Body of pancreas (tissue), 4 donors: ENCODE data around the gene GON4L. TPM values are rescaled to one million over a fixed set of nuclear protein-coding genes. Genes with fewer than 3 reads are reported as not detected.

ENCODE experiments used
- ATAC-seq: fragments of 150-250 bp; one replicate; pipeline ENCODE4 v1.9.1; 2016
- DNase-seq, 4 donors: peaks; one replicate each; pipeline ENCODE4 v3.0.0-alpha.2; 2019
- H3K27ac ChIP-seq, 4 donors: fragments of 200-600 bp; sonication (generic); 1 replicate in 3 of 4; 2 replicates in 1 of 4; pipeline versions ENCODE4 v1.5.1 to v1.6.1; 2016 to 2019; ENCODE audit warnings: mild to moderate bottlenecking in 1 of 4, mixed read lengths in 1 of 4, moderate library complexity in 1 of 4
- H3K27me3 ChIP-seq, 2 donors: fragments of 200-600 bp; sonication (generic); one replicate each; pipeline ENCODE4 v1.6.0; 2016; ENCODE audit warnings: mild to moderate bottlenecking in 1 of 2
- H3K36me3 ChIP-seq, 2 donors: fragments of 200-600 bp; sonication (generic); replicated peaks in 1 of 2; 2 replicates each; pipeline ENCODE4 v1.5.1; 2016; ENCODE audit warnings: low read depth in 2 of 2; ENCODE audit not compliant: insufficient read depth in 1 of 2
- H3K4me1 ChIP-seq: fragments of 200-600 bp; sonication (generic); one replicate; pipeline ENCODE4 v1.6.0; 2016
- H3K4me3 ChIP-seq, 2 donors: fragments of 200-600 bp; sonication (generic); 1 replicate in 1 of 2; 2 replicates in 1 of 2; pipeline ENCODE4 v1.5.1; 2016 to 2019
- H3K9me3 ChIP-seq, 3 donors: fragments of 200-600 bp; sonication (generic); 1 replicate in 2 of 3; 2 replicates in 1 of 3; pipeline ENCODE4 v1.5.1; 2016
- POLR2A ChIP-seq, 3 donors: fragments of 450-650 bp; IDR thresholded peaks; one replicate each; pipeline ENCODE4 v1.6.1; 2016; ENCODE audit warnings: antibody characterized with exemption in 3 of 3, mild to moderate bottlenecking in 2 of 3
- whole genome bisulfite sequencing, 2 donors: methylation state at CpG; one replicate each; pipeline ENCODE4 v1.1.5; 2017; 5-methylcytosine and 5-hydroxymethylcytosine counted together
- intact Hi-C: fragments of 100-400 bp; cut with DNase I; formaldehyde crosslinking; loops from one replicate; pipeline ENCODE4 v1.15.1; 2023
- total RNA-seq, 2 donors: library from RNA; depleted of rRNA; stranded (reverse); fragments of >200 nt; gene quantifications; one replicate each; pipeline ENCODE4 v1.1.0, GENCODE V29; 2016
- TF ChIP-seq, protein P1 (sequence below), 7 experiments: fragments of 450-650 bp in 4 of 7; fragments of 200-600 bp in 3 of 7; sonication (generic) in 3 of 7; IDR thresholded peaks; one replicate each; pipeline ENCODE4 v1.5.1; 2016 to 2019; ENCODE audit warnings: antibody characterized with exemption in 7 of 7

GON4L gene
- total RNA-seq, 2 donors from 2014 or later = 26.7 to 44.4 TPM

DNA sequence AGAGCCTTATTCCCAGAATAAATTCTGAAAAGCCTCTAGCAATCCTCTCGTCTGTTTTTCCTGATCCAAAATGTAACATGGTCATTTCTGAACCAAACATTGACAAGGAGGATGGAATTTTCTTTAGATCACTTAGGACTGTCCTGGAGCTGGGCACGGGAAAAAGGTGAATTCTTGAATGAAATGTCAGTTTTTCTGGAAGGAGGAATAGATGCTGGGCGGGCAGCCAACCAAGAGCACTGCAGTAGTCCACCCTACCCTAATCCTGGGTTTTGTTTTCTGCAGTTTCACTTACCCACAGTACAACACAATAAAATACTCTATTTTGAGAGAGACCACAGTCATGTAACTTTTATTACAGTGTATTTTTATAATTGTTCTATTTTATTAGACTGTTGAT lies 33.2 kb upstream of the GON4L start:
- intact Hi-C loops = no loop called here
- Histone ChIP-seq H3K9me3 (no peaks in the 10 kb centered on the region), H3K27ac (peak overlapping the region in 1 of 4 donors; percentile 29), H3K36me3 (no peaks in the 10 kb centered on the region), H3K4me3 (no peak overlapping the region), H3K27me3 (no peaks in the 10 kb centered on the region), H3K4me1 (peaks cover 18% of the 10 kb centered on the region)
- WGBS, 2 donors = 34 to 42% methylated on average over 3 of the region's 3 CpGs
- ATAC-seq (no peak), DNase-seq (no peak)
- TF ChIP-seq POLR2A (IDR thresholded peaks at IDR 0.05) = no peak
- TF ChIP-seq, protein P1, sequence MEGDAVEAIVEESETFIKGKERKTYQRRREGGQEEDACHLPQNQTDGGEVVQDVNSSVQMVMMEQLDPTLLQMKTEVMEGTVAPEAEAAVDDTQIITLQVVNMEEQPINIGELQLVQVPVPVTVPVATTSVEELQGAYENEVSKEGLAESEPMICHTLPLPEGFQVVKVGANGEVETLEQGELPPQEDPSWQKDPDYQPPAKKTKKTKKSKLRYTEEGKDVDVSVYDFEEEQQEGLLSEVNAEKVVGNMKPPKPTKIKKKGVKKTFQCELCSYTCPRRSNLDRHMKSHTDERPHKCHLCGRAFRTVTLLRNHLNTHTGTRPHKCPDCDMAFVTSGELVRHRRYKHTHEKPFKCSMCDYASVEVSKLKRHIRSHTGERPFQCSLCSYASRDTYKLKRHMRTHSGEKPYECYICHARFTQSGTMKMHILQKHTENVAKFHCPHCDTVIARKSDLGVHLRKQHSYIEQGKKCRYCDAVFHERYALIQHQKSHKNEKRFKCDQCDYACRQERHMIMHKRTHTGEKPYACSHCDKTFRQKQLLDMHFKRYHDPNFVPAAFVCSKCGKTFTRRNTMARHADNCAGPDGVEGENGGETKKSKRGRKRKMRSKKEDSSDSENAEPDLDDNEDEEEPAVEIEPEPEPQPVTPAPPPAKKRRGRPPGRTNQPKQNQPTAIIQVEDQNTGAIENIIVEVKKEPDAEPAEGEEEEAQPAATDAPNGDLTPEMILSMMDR (IDR thresholded peaks at IDR 0.05) = no peak

DNA sequence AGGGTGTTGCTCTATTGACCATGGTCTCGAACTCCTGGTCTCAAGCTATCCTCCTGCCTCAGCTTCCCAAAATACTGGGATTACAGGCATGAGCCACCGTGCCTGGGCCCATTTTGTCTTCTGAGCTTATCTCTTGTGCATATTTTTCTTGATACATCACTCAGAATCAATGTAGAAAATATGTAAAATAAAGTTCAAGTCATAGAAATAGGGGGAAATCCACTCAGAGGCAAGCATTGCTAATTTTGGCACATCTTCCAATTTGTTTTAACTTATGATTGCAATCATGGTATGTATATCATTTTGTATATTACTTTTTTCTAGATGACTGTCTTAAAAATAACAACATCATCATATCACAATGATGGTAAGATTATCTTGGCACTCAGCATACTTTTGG lies 32.6 kb upstream of the GON4L start:
- TF ChIP-seq, protein P1 (IDR thresholded peaks at IDR 0.05) = no peak
- TF ChIP-seq POLR2A (IDR thresholded peaks at IDR 0.05) = no peak
- WGBS, 2 donors = 51 to 58% methylated on average over 2 of the region's 2 CpGs
- no peaks in the 10 kb centered on the region for H3K27me3 ChIP-seq
- H3K36me3 ChIP-seq = no peaks in the 10 kb centered on the region
- H3K9me3 ChIP-seq = no peaks in the 10 kb centered on the region
- intact Hi-C loops = no loop called here
- ATAC-seq = no peak
- no peak for DNase-seq
- peak overlapping the region in 1 of 4 donors; percentile 29 for H3K27ac ChIP-seq
- H3K4me1 ChIP-seq = peaks cover 18% of the 10 kb centered on the region
- no peak overlapping the region for H3K4me3 ChIP-seq

DNA sequence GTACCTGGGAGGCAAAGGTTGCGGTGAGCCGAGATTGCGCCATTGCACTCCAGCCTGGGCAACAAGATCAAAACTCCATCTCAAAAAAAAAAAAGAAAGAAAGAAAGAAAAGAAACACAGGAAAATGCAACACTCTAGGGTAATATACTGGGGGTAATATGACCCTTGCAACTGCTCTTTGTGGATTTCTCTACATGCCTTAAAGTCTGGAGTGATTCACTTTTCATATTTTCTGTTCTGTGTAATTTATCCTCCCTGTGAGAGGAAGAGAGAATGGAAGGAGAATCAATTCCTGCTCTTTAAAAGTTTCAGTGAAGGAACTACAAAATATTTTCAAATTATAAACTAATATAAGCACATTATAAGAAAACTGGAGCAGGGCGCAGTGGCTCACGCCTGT lies 31.5 kb upstream of the GON4L start:
- WGBS, 2 donors = 89 to 92% methylated on average over 5 of the region's 5 CpGs
- TF ChIP-seq, protein P1 (IDR thresholded peaks at IDR 0.05) = no peak
- no peak for TF ChIP-seq POLR2A (IDR thresholded peaks at IDR 0.05)
- H3K4me3 ChIP-seq = no peak overlapping the region

DNA sequence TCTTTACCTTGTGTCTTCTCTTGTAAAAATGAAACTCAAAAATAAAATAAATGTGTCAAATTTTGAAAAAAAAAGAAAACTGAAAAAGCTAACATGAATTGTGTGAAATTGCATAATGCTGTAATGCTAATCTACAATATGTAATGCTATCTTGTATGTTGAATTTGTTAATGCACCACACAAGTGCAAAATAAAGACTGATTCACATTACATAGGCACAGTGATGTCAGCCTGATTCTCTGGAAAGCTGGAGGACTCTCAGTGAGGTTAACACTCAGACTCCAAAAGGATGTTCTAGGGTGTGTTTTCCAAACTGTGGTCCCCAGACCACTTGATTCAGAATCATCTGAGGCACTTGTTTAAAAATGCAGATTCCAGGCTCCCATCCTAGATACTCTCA lies 28.0 kb upstream of the GON4L start:
- H3K4me3 ChIP-seq = no peak overlapping the region
- H3K36me3 ChIP-seq = no peaks in the 10 kb centered on the region
- no peak for DNase-seq
- H3K27ac ChIP-seq = no peak overlapping the region
- H3K4me1 ChIP-seq = no peaks in the 10 kb centered on the region
- intact Hi-C loops = no loop called here
- no peaks in the 10 kb centered on the region for H3K9me3 ChIP-seq
- TF ChIP-seq, protein P1 (IDR thresholded peaks at IDR 0.05) = no peak
- TF ChIP-seq POLR2A (IDR thresholded peaks at IDR 0.05) = no peak
- H3K27me3 ChIP-seq = no peaks in the 10 kb centered on the region
- ATAC-seq = no peak

More for the DNA sequence above, 31.5 kb upstream of the GON4L start:
- H3K27me3 ChIP-seq = no peaks in the 10 kb centered on the region
- DNase-seq (no peak), ATAC-seq (no peak)
- no peaks in the 10 kb centered on the region for H3K9me3 ChIP-seq
- intact Hi-C loops = no loop called here
- H3K27ac ChIP-seq = no peak overlapping the region
- H3K36me3 ChIP-seq = no peaks in the 10 kb centered on the region
- H3K4me1 ChIP-seq = peaks cover 11% of the 10 kb centered on the region
